ENCODE results near the gene SEL1L. TPM values are rescaled to one million over a fixed set of nuclear protein-coding genes. Genes with fewer than 3 reads are reported as not detected.

SEL1L gene
- total RNA-seq, result 75.4 and 338 TPM in 2 replicates

DNA sequence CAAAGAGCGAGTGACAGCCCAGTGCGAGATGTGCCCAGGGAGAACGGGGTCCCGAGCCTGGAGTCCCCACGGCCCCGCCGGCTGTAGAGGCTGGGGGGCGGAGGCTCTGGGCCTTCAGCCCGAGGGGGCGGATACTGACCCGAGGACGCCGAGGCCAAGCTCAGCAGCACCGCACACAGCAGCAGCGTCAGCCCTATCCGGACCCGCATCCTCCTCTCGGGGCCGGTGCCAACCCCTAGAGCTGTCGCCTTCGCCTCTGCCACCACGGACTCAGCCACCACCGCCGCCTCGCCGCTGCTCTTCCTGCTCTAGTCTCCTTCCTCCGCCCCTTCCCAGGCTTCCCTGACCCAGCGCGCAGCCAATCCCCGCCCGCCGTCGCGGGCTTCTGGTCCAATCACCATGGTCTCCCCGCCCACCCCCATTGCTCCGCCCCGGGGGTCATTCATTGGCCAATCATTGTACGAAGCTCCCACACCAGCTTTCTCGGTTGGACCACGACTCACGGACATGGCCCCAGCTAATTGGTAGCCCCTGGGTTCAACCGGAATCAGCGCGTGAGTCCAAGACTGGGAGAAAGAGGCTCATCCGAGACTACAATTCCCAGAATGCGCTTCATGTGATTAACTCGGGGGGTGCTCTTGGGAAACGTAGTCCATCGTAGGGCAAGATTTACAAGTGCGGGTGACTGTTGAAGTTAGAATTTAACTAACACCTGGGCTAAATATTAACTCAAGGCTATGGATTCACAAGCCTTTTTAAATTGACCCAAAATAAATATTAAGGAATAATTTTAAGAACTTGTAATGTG is at the start of gene SEL1L:
Gene SEL1L (minus strand): TSS at position 318 of the 808 bp plus-strand sequence. CDS start 109 bp downstream, at position 209.

Other genes starting within 250 kb of the SEL1L start
- 1.1 TPM in 1 of 2 replicates, not detected in the other for gene STON2, start 133.5 kb downstream of the SEL1L start, total RNA-seq

Measured in placental pericyte (primary cell).